ENCODE measurements around the gene LINC01488. TPM values are rescaled to one million over a fixed set of nuclear protein-coding genes. Genes with fewer than 3 reads are reported as not detected.

Gene LINC01488
- total and polyA plus RNA-seq, 2 donors (not counting 1 experiment from before 2014, with no cell fraction given): not detected

- H4K20me1 ChIP-seq (ENCODE audit: control insufficient read depth, insufficient read depth, low read length, poor library complexity, severe bottlenecking): no peaks in the 10 kb centered on the region
- H3K4me3 ChIP-seq (ENCODE audit: control extremely low read depth in 1 of 5, extremely low read depth in 1 of 5, insufficient read depth in 1 of 5, low read depth in 2 of 5, low read length in 4 of 5): no peak overlapping the region
- H3K9me3 Mint-ChIP-seq (ENCODE audit: insufficient read depth): peaks cover 22% of the 10 kb centered on the region
- no peaks in the 10 kb centered on the region for H3K4me1 Mint-ChIP-seq
- WGBS (ENCODE audit: insufficient coverage): no CpG with 5 or more reads among the region's 1 CpG
- no peaks in the 10 kb centered on the region for H3K36me3 ChIP-seq (replicated peaks in 1 of 2; ENCODE audit: control extremely low read depth in 1 of 2, control insufficient read depth in 1 of 2, extremely low read depth in 1 of 2, insufficient read depth in 2 of 2, low read length in 1 of 2)
- H3K27ac Mint-ChIP-seq: no peak overlapping the region
- DNase-seq: no peak
- ATAC-seq (ENCODE audit: low read depth): no peak
- no peak overlapping the region for H3K27ac ChIP-seq (ENCODE audit: low read length in 2 of 2)
- peaks cover 1 to 21% (median 15%) of the 10 kb centered on the region in 3 donors for H3K9me3 ChIP-seq (ENCODE audit: control extremely low read depth in 1 of 3, control insufficient read depth in 2 of 3, insufficient read depth in 1 of 3, low read length in 2 of 3)
- no peak for TF ChIP-seq CTCF (IDR thresholded peaks at IDR 0.05)
- no peak for TF ChIP-seq EZH2 (IDR thresholded peaks at IDR 0.05; ENCODE audit: borderline replicate concordance, insufficient read depth, low read depth, low read length, poor library complexity, severe bottlenecking)
- H3K4me3 Mint-ChIP-seq: no peak overlapping the region
- peaks cover 18% of the 10 kb centered on the region for H3K27me3 Mint-ChIP-seq
- POLR2A ChIA-PET: no interaction called here
- no peak overlapping the region for H2AFZ ChIP-seq (ENCODE audit: insufficient read depth, low read depth, low read length, poor library complexity, severe bottlenecking)
- no peak overlapping the region for H3K9ac ChIP-seq (ENCODE audit: low read length)
- H3K27me3 ChIP-seq (replicated peaks in 1 of 4; ENCODE audit: control extremely low read depth in 1 of 4, control insufficient read depth in 3 of 4, insufficient read depth in 4 of 4, low read length in 3 of 4): peaks cover 0 to 8% (median 4%) of the 10 kb centered on the region in 4 experiments
- CTCF ChIA-PET: no interaction called here
- no peaks in the 10 kb centered on the region for H3K79me2 ChIP-seq (ENCODE audit: control insufficient read depth, insufficient read depth, low read length)
- intact Hi-C loops (cut with micrococcal nuclease): no loop called here
- no peaks in the 10 kb centered on the region for H3K4me1 ChIP-seq (ENCODE audit: control insufficient read depth in 2 of 2, insufficient read depth in 2 of 2, low read length in 2 of 2)
- no peak overlapping the region for H3K4me2 ChIP-seq (replicated peaks; ENCODE audit: low read depth, low read length, poor library complexity, severe bottlenecking)
Measured at GRCh38 chr11:69460540-69461257, 20.8 kb upstream of the LINC01488 start.

GRCh38 chr11:69461272-69461962 lies 20.0 kb upstream of the LINC01488 start:
- H4K20me1 ChIP-seq (ENCODE audit: control insufficient read depth, insufficient read depth, low read length, poor library complexity, severe bottlenecking): no peaks in the 10 kb centered on the region
- no peaks in the 10 kb centered on the region for H3K79me2 ChIP-seq (ENCODE audit: control insufficient read depth, insufficient read depth, low read length)
- no peaks in the 10 kb centered on the region for H3K4me1 ChIP-seq (ENCODE audit: control insufficient read depth in 2 of 2, insufficient read depth in 2 of 2, low read length in 2 of 2)
- H3K9me3 Mint-ChIP-seq (ENCODE audit: insufficient read depth): peaks cover 22% of the 10 kb centered on the region
- no peaks in the 10 kb centered on the region for H3K4me1 Mint-ChIP-seq
- H2AFZ ChIP-seq (ENCODE audit: insufficient read depth, low read depth, low read length, poor library complexity, severe bottlenecking): no peak overlapping the region
- DNase-seq (no peak), ATAC-seq (ENCODE audit: low read depth) (no peak)
- H3K4me2 ChIP-seq (replicated peaks; ENCODE audit: low read depth, low read length, poor library complexity, severe bottlenecking): no peak overlapping the region
- no peak overlapping the region for H3K27ac Mint-ChIP-seq
- ChIA-PET CTCF (no interaction called here), POLR2A (no interaction called here)
- no peak for TF ChIP-seq CTCF (IDR thresholded peaks at IDR 0.05)
- no peak for TF ChIP-seq EZH2 (IDR thresholded peaks at IDR 0.05; ENCODE audit: borderline replicate concordance, insufficient read depth, low read depth, low read length, poor library complexity, severe bottlenecking)
- no peaks in the 10 kb centered on the region for H3K36me3 ChIP-seq (replicated peaks in 1 of 2; ENCODE audit: control extremely low read depth in 1 of 2, control insufficient read depth in 1 of 2, extremely low read depth in 1 of 2, insufficient read depth in 2 of 2, low read length in 1 of 2)
- intact Hi-C loops (cut with micrococcal nuclease): no loop called here
- no peak overlapping the region for H3K4me3 ChIP-seq (ENCODE audit: control extremely low read depth in 1 of 5, extremely low read depth in 1 of 5, insufficient read depth in 1 of 5, low read depth in 2 of 5, low read length in 4 of 5)
- H3K27ac ChIP-seq (ENCODE audit: low read length in 2 of 2): no peak overlapping the region
- H3K27me3 ChIP-seq (replicated peaks in 1 of 4; ENCODE audit: control extremely low read depth in 1 of 4, control insufficient read depth in 3 of 4, insufficient read depth in 4 of 4, low read length in 3 of 4): peaks cover 0 to 8% (median 4%) of the 10 kb centered on the region in 4 experiments
- 94% methylated on average over 3 of the region's 7 CpGs for WGBS (ENCODE audit: insufficient coverage)
- no peak overlapping the region for H3K4me3 Mint-ChIP-seq
- H3K9me3 ChIP-seq (ENCODE audit: control extremely low read depth in 1 of 3, control insufficient read depth in 2 of 3, insufficient read depth in 1 of 3, low read length in 2 of 3): peaks cover 1 to 15% (median 14%) of the 10 kb centered on the region in 3 donors
- peaks cover 18% of the 10 kb centered on the region for H3K27me3 Mint-ChIP-seq
- H3K9ac ChIP-seq (ENCODE audit: low read length): no peak overlapping the region

All from B cell (primary cell).